Liver (tissue), 3 donors: Measurements from ENCODE around the gene COL7A1.

Experiments used
- FOXA2 ChIP-seq: IDR thresholded peaks from 2 replicates; pipeline ENCODE4 v1.6.1; 2016; ENCODE audit warnings: antibody characterized with exemption
- GABPA ChIP-seq, 2 donors: IDR thresholded peaks in 1 of 2; conservative IDR thresholded peaks in 1 of 2; 2 replicates each; pipeline ENCODE4 v1.6.1; 2016; ENCODE audit warnings: antibody characterized with exemption in 2 of 2, mild to moderate bottlenecking in 1 of 2, moderate library complexity in 1 of 2
- JUND ChIP-seq, 2 donors: IDR thresholded peaks; 2 replicates each; pipeline ENCODE4 v1.6.1; 2016; ENCODE audit warnings: antibody characterized with exemption in 2 of 2
- MAX ChIP-seq: IDR thresholded peaks from 2 replicates; pipeline ENCODE4 v1.6.1; 2016; ENCODE audit warnings: antibody characterized with exemption
- RAD21 ChIP-seq, 2 donors: IDR thresholded peaks; 2 replicates each; pipeline ENCODE4 v1.6.1; 2016; ENCODE audit warnings: antibody characterized with exemption in 2 of 2, mild to moderate bottlenecking in 2 of 2
- TF ChIP-seq, protein P1 (sequence below): fragments of 150-350 bp; IDR thresholded peaks from 2 replicates; pipeline ENCODE4 v1.5.1; 2017; ENCODE audit warnings: improper control_type of control experiment, low read depth, low read length; ENCODE audit not compliant: missing input control
- donor health status: healthy.
- donor health status: healthy.

DNA sequence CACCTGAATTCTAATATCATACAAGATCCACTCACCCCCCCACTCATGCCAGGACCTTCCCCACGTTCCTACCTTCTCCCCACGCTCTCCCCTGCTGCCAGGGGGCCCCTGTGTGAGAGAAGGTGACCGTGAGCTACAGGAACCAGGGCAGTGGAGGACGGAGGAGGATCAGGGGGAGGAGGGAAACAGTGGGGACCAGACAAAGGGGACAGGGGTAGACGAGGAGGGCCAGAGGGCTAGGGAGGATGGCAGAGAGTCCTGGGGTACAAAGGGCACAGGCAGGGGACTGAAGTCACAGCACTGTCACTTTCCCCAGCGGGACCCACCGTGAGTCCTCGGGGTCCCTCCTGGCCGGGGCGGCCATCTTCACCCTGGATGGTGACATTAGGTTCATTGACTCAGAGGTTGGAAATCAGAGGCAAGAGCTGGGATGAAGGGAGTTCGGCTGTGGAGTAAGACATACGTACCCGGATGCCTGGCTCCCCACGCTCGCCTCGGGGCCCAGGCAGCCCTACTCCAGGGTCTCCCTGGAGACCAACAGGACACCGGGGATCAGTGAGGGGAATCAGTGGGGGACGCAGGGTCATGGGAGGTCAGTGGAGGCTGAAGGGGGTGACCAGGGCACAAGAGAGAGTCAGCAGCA is 25.2 kb downstream of the COL7A1 start:
- TF ChIP-seq, protein P1, sequence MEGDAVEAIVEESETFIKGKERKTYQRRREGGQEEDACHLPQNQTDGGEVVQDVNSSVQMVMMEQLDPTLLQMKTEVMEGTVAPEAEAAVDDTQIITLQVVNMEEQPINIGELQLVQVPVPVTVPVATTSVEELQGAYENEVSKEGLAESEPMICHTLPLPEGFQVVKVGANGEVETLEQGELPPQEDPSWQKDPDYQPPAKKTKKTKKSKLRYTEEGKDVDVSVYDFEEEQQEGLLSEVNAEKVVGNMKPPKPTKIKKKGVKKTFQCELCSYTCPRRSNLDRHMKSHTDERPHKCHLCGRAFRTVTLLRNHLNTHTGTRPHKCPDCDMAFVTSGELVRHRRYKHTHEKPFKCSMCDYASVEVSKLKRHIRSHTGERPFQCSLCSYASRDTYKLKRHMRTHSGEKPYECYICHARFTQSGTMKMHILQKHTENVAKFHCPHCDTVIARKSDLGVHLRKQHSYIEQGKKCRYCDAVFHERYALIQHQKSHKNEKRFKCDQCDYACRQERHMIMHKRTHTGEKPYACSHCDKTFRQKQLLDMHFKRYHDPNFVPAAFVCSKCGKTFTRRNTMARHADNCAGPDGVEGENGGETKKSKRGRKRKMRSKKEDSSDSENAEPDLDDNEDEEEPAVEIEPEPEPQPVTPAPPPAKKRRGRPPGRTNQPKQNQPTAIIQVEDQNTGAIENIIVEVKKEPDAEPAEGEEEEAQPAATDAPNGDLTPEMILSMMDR, result no peak
- TF ChIP-seq MAX, result no peak
- no peak for TF ChIP-seq FOXA2
- no peak for TF ChIP-seq RAD21 (IDR thresholded peaks at IDR 0.05)
- no peak for TF ChIP-seq GABPA (IDR thresholded peaks at IDR 0.05 in 1 of 2, conservative IDR thresholded peaks at IDR 0.05 in 1 of 2)
- no peak for TF ChIP-seq JUND (IDR thresholded peaks at IDR 0.05)
